HepG2 (cell line): ENCODE results near the gene HYOU1. TPM values are rescaled to one million over a fixed set of nuclear protein-coding genes. Genes with fewer than 3 reads are reported as not detected.

Source experiments
- CENPX ChIP-seq: sonication (generic); formaldehyde crosslinking; IDR thresholded peaks from 2 replicates; pipeline ENCODE4 v1.9.0; 2021; ENCODE audit warnings: mild to moderate bottlenecking, missing genetic modification reagents, moderate library complexity
- DMAP1 ChIP-seq: IDR thresholded peaks from 2 replicates; pipeline ENCODE4 v1.6.1; 2016
- FOSL1 ChIP-seq: sonication (generic); formaldehyde crosslinking; IDR thresholded peaks from 2 replicates; pipeline ENCODE4 v1.9.0; 2021; ENCODE audit warnings: missing genetic modification reagents, borderline replicate concordance
- GLMP ChIP-seq: sonication (generic); formaldehyde crosslinking; IDR thresholded peaks from 2 replicates; pipeline ENCODE4 v1.9.0; 2021; ENCODE audit warnings: missing genetic modification reagents, mild to moderate bottlenecking, borderline replicate concordance
- GZF1 ChIP-seq: sonication (generic); formaldehyde crosslinking; IDR thresholded peaks from 2 replicates; pipeline ENCODE4 v1.5.1; 2020; ENCODE audit warnings: mild to moderate bottlenecking, missing genetic modification reagents
- KLF11 ChIP-seq: IDR thresholded peaks from 2 replicates; pipeline ENCODE4 v1.6.1; 2016; ENCODE audit warnings: missing compliant biosample characterization
- MAF1 ChIP-seq: sonication (generic); formaldehyde crosslinking; IDR thresholded peaks from 2 replicates; pipeline ENCODE4 v1.5.0; 2020; ENCODE audit warnings: missing genetic modification reagents, borderline replicate concordance
- MBNL3 ChIP-seq: fragments of 250-450 bp; sonication (Bioruptor Pico); conservative IDR thresholded peaks from 2 replicates; pipeline ENCODE4 v1.8.0; 2022; ENCODE audit warnings: mild to moderate bottlenecking, inconsistent platforms
- MNT ChIP-seq: fragments of 450-650 bp; IDR thresholded peaks from 2 replicates; pipeline ENCODE4 v1.6.1; 2016
- NBN ChIP-seq: fragments of 450-650 bp; conservative IDR thresholded peaks from 2 replicates; pipeline ENCODE4 v1.6.1; 2017
- NFATC3 ChIP-seq: sonication (generic); formaldehyde crosslinking; IDR thresholded peaks from 2 replicates; pipeline ENCODE4 v1.5.1; 2020; ENCODE audit warnings: mild to moderate bottlenecking, missing genetic modification reagents
- NR2F6 ChIP-seq, 2 experiments: IDR thresholded peaks; 2 replicates each; pipeline ENCODE4 v1.6.1; 2016; ENCODE audit warnings: antibody characterized with exemption in 1 of 2, mild to moderate bottlenecking in 1 of 2
- RARG ChIP-seq: sonication (generic); formaldehyde crosslinking; IDR thresholded peaks from 2 replicates; pipeline ENCODE4 v1.4.0; 2020; ENCODE audit warnings: low read depth, mild to moderate bottlenecking, missing genetic modification reagents
- SNAPC4 ChIP-seq: sonication (generic); formaldehyde crosslinking; IDR thresholded peaks from 2 replicates; pipeline ENCODE4 v1.4.0; 2020; ENCODE audit warnings: mild to moderate bottlenecking, missing genetic modification reagents
- SNAPC5 ChIP-seq: sonication (generic); formaldehyde crosslinking; IDR thresholded peaks from 2 replicates; pipeline ENCODE4 v1.8.1; 2023; ENCODE audit warnings: mild to moderate bottlenecking, missing genetic modification reagents, borderline replicate concordance
- U2AF1 ChIP-seq: fragments of 200-400 bp; formaldehyde crosslinking; optimal IDR thresholded peaks from 2 replicates; pipeline ENCODE3; 2017; ENCODE audit warnings: mild to moderate bottlenecking, low read depth, low read length
- ZNF10 ChIP-seq: sonication (generic); formaldehyde crosslinking; IDR thresholded peaks from 2 replicates; pipeline ENCODE4 v1.4.0; 2020; ENCODE audit warnings: mild to moderate bottlenecking, low read depth, missing genetic modification reagents, borderline replicate concordance
- ZNF143 ChIP-seq: sonication (generic); formaldehyde crosslinking; IDR thresholded peaks from 2 replicates; pipeline ENCODE4 v1.4.0; 2020; ENCODE audit warnings: missing genetic modification reagents
- ZNF224 ChIP-seq: sonication (generic); formaldehyde crosslinking; IDR thresholded peaks from 2 replicates; pipeline ENCODE4 v1.5.0; 2020; ENCODE audit warnings: mild to moderate bottlenecking, missing genetic modification reagents
- ZNF460 ChIP-seq: sonication (generic); formaldehyde crosslinking; IDR thresholded peaks from 2 replicates; pipeline ENCODE4 v1.5.1; 2020; ENCODE audit warnings: missing genetic modification reagents, mild to moderate bottlenecking, borderline replicate concordance
- ZNF605 ChIP-seq: sonication (generic); formaldehyde crosslinking; IDR thresholded peaks from 2 replicates; pipeline ENCODE4 v1.8.0; 2022; ENCODE audit warnings: mild to moderate bottlenecking, missing genetic modification reagents
- ZNF619 ChIP-seq: sonication (generic); formaldehyde crosslinking; IDR thresholded peaks from 2 replicates; pipeline ENCODE4 v1.4.0; 2020; ENCODE audit warnings: mild to moderate bottlenecking, missing genetic modification reagents
- ZNF850 ChIP-seq: sonication (generic); formaldehyde crosslinking; conservative IDR thresholded peaks from 2 replicates; pipeline ENCODE4 v1.9.0; 2021; ENCODE audit warnings: mild to moderate bottlenecking, missing genetic modification reagents
- ZSCAN9 ChIP-seq: IDR thresholded peaks from 2 replicates; pipeline ENCODE4 v1.6.1; 2016; ENCODE audit warnings: borderline replicate concordance
- polyA plus RNA-seq, 8 experiments: library from polyadenylated mRNA; depleted of rRNA in 3 of 8; stranded (reverse) in 7 of 8; unstranded in 1 of 8; fragments of >200 nt; fragmentation: Illumina TruSeq in 4 of 8; extraction: Trizol in 4 of 8; gene quantifications; 2 replicates each; pipeline versions ENCODE4 v1.2.1 to v1.2.3, GENCODE V29; 2011 to 2016; ENCODE audit warnings: low read depth in 4 of 8, missing spikeins in 1 of 8, mixed read lengths in 1 of 8; ENCODE audit not compliant: insufficient read depth in 1 of 8
- total RNA-seq, 5 experiments: library from RNA; depleted of rRNA; stranded (reverse); fragments of >200 nt; fragmentation: Illumina TruSeq; extraction: Trizol; gene quantifications; 2 replicates each; pipeline ENCODE4 v1.2.3, GENCODE V29; 2016; ENCODE audit warnings: low read depth in 1 of 5

The HYOU1 gene
- total and polyA plus RNA-seq, 2 of the 13 experiments (the other 11 are each of a cell fraction or from before 2014, with no cell fraction given) = 127 to 155 TPM

- TF ChIP-seq SNAPC4 (CRISPR knock-in tag) (peak; percentile 82), GZF1 (CRISPR knock-in tag) (no peak), ZNF619 (CRISPR knock-in tag) (0 out of 2 replicates have a peak, but pooled peaks have one; percentile 30), NR2F6 (IDR thresholded peaks at IDR 0.05) (peak; percentile 57), NR2F6 (CRISPR knock-in tag; IDR thresholded peaks at IDR 0.05) (peak; percentile 69; the same call in 1 of the 2 replicates), ZNF605 (CRISPR knock-in tag) (peak; percentile 80; the same call in 1 of the 2 replicates), U2AF1 (no peak), ZNF143 (CRISPR knock-in tag) (peak; percentile 43; the same call in 1 of the 2 replicates), ZNF850 (no peak), ZNF224 (CRISPR knock-in tag) (no peak), ZNF10 (CRISPR knock-in tag) (no peak), NBN (no peak), MBNL3 (CRISPR knock-in tag) (no peak), MNT (peak; percentile 62), NFATC3 (CRISPR knock-in tag) (peak; percentile 63; the same call in 1 of the 2 replicates), DMAP1 (CRISPR knock-in tag) (peak; percentile 88), KLF11 (CRISPR knock-in tag) (no peak), ZNF460 (CRISPR knock-in tag) (no peak), CENPX (CRISPR knock-in tag) (no peak), FOSL1 (no peak), ZSCAN9 (CRISPR knock-in tag) (no peak; the same call in 1 of the 2 replicates), SNAPC5 (CRISPR knock-in tag) (peak; percentile 59; the same call in 1 of the 2 replicates), MAF1 (no peak), RARG (CRISPR knock-in tag) (no peak), GLMP (CRISPR knock-in tag) (no peak)
Observed at GRCh38 chr11:119084663-119085436, 27.8 kb upstream of the HYOU1 start, which contains the start of gene HMBS (continued).
